Fibroblast of the aortic adventitia (primary cell): ENCODE measurements around the gene NNMT. TPM values are rescaled to one million over a fixed set of nuclear protein-coding genes. Genes with fewer than 3 reads are reported as not detected.

Source experiments
- DNase-seq: peaks from one replicate; pipeline ENCODE4 v3.0.0-alpha.2; 2010; ENCODE audit warnings: low read depth
- H3K4me3 ChIP-seq: 2 replicates; pipeline ENCODE4 v1.5.1; 2011; ENCODE audit warnings: low read depth, mild to moderate bottlenecking, control low read depth, low read length, moderate library complexity
- total RNA-seq: library from RNA; depleted of rRNA; stranded (reverse); fragments of >200 nt; gene quantifications from 2 replicates; pipeline ENCODE4 v1.2.3, GENCODE V29; 2012; ENCODE audit warnings: low replicate concordance
- TF ChIP-seq, protein P1 (sequence below): IDR thresholded peaks from 2 replicates; pipeline ENCODE4 v1.5.1; 2011; ENCODE audit warnings: mild to moderate bottlenecking, low read length, control low read depth, inconsistent platforms; ENCODE audit not compliant: insufficient read depth

Gene NNMT
- total RNA-seq, 1 donor: 178 TPM

DNA sequence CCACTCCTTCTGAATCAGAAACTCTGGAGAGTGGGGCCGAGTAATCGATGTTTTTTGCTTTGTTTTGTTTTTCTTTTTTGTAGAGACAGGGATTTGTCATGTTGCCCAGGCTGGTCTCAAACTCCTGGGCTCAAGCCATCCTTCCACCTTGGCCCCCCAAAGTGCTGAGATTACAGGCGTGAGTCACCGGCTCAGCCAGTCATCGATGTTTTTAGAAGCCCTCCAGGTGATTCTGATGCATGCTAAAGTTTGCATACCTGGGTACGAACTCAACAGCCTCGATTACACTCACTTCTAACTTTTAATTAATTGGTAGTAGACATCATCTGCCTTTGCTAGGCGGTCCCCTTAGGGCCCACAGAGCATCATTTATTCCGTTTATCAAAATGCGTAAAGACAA is 53.8 kb downstream of the NNMT start:
- no peak for DNase-seq
- TF ChIP-seq, protein P1, sequence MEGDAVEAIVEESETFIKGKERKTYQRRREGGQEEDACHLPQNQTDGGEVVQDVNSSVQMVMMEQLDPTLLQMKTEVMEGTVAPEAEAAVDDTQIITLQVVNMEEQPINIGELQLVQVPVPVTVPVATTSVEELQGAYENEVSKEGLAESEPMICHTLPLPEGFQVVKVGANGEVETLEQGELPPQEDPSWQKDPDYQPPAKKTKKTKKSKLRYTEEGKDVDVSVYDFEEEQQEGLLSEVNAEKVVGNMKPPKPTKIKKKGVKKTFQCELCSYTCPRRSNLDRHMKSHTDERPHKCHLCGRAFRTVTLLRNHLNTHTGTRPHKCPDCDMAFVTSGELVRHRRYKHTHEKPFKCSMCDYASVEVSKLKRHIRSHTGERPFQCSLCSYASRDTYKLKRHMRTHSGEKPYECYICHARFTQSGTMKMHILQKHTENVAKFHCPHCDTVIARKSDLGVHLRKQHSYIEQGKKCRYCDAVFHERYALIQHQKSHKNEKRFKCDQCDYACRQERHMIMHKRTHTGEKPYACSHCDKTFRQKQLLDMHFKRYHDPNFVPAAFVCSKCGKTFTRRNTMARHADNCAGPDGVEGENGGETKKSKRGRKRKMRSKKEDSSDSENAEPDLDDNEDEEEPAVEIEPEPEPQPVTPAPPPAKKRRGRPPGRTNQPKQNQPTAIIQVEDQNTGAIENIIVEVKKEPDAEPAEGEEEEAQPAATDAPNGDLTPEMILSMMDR: no peak

DNA sequence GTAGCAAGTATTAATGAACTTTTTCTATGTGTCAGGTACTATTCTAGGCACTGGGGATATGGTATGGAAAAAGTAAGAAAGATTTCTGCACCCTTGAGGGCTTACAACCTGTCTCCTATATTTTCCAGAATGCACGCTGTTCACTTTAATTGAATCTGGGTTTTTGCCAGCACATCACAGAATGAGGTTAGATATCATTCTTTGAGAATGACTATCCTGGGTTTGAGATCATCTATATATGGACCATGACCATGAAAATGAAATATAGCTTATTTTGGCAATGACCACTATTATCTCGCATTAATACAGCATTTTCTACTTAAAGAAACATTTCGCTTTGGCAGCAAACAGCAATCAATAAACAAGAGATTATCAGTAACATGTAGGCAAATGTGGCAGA is 57.2 kb downstream of the NNMT start:
- no peak overlapping the region for H3K4me3 ChIP-seq
- TF ChIP-seq, protein P1: no peak
- DNase-seq: no peak

More for the DNA sequence above, 53.8 kb downstream of the NNMT start:
- no peak overlapping the region for H3K4me3 ChIP-seq

DNA sequence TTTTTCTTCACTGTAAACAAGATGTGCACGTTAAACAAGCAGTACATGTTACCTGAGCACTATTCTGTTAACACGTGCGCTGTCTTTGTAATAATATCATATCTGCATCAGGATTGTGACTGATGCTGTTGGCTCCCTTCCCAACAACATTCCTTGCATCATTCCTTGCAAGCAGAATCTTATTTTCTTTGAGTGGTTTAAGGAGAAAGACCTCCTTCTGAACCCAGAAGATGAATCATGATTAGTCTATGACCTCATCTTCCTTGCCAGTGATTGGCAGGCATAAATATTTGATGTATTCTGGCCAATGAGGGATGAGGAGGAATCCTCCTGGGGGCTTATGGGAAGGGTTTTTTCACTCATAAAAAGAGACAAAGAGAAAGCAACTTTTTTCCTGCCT is 57.9 kb downstream of the NNMT start:
- no peak overlapping the region for H3K4me3 ChIP-seq
- TF ChIP-seq, protein P1: no peak
- peak; percentile 89 for DNase-seq

DNA sequence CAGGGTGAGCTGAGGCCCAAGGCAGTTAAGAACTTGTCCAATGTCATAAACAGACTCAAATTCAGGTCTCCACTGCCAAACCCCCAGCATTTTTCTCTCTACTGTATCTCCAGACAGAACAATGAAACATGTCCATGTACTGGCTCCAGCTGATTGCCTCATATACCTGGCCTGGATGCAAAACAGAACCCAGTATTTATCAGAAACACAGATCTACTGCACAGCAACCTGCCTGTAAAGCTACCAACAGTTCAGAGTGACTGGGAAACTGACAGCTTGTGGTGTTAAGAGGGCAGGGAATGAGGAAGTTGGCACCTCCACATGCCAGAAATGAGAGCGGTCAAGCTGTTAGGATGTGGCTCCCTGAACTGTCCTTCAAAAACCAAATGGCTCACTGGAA is 62.5 kb downstream of the NNMT start:
- DNase-seq: peak; percentile 69
- no peak overlapping the region for H3K4me3 ChIP-seq
- TF ChIP-seq, protein P1: no peak

DNA sequence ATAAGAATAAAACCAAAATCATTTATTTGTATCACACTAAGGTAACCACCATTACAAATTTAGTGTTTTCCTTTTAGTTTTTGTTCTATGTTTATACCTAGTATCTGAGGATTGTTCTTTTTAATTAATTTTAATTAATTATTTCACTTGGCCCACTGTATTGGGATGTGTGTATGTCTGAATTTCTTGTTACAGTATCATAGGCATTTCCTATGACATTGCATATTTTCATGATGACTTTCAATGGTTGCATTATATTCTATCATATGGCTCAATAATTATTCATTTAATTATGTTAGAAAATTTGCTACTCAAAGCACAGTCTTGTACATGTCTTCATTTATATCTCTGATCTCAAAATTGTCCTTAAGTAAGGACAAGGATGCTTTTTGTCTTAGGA is 63.1 kb downstream of the NNMT start:
- DNase-seq: peak; percentile 22
- TF ChIP-seq, protein P1: no peak
- H3K4me3 ChIP-seq: no peak overlapping the region

DNA sequence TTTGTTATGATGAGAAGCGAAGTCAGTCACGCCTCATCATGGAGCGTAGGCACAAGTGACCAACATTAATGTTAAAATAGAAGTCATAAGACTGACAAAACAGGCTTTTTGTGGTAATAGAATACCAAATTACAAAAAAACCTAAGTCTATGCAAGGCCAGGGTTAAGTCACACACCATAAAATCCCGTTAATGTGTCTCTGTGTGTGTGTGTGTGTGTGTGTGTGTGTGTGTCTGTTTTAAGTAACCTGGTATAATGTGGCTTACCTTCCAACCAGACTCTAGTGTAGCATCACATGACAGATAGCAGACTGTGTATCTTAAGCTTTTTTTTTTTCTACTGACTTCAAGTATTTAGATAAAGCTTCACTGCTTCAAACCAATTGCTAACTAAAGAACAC is 66.1 kb downstream of the NNMT start:
- no peak for DNase-seq
- no peak overlapping the region for H3K4me3 ChIP-seq
- TF ChIP-seq, protein P1: no peak

DNA sequence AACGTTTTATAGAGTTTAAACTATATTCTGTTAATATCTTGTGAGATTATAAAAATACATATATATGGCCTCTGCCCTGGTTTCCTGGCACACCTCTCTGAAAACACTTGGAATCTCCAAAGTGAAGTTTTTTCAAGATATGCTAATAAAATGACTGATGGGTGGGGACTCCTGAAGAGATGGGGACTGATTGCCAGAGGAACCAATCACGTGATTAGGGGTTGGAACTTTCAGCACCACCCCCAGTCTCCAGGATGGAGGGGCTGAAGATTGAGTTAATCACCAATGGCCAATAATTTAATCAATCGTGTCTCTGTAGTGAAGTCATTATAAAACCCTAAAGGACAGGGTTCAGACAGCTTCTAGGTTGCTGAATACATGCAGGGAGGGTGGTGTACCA is 66.8 kb downstream of the NNMT start:
- TF ChIP-seq, protein P1: no peak
- H3K4me3 ChIP-seq: no peak overlapping the region
- DNase-seq: no peak
